ENCODE data around the gene HSPBP1. TPM values are rescaled to one million over a fixed set of nuclear protein-coding genes. Genes with fewer than 3 reads are reported as not detected.

HSPBP1 gene
- total RNA-seq, 1 donor from 2014 or later: 29.0 TPM

GRCh38 chr19:55304980-55305379 lies 25.1 kb upstream of the HSPBP1 start:
- Histone ChIP-seq H3K36me3 (no peaks in the 10 kb centered on the region), H3K4me1 (peaks cover 4% of the 10 kb centered on the region), H3K4me3 (no peak overlapping the region), H3K9me3 (replicated peaks) (peaks cover 5% of the 10 kb centered on the region), H3K27me3 (ENCODE audit: low read depth) (no peaks in the 10 kb centered on the region), H3K27ac (replicated peaks) (no peak overlapping the region)
- no peak for DNase-seq
- intact Hi-C loops (cut with micrococcal nuclease): no loop called here
- TF ChIP-seq CTCF (IDR thresholded peaks at IDR 0.05; ENCODE audit: borderline replicate concordance): no peak

GRCh38 chr19:55304279-55304978 lies 24.5 kb upstream of the HSPBP1 start:
- Histone ChIP-seq H3K4me1 (peaks cover 4% of the 10 kb centered on the region), H3K4me3 (no peak overlapping the region), H3K27me3 (ENCODE audit: low read depth) (no peaks in the 10 kb centered on the region), H3K9me3 (replicated peaks) (peaks cover 2% of the 10 kb centered on the region), H3K27ac (replicated peaks) (no peak overlapping the region), H3K36me3 (no peaks in the 10 kb centered on the region)
- intact Hi-C loops (cut with micrococcal nuclease): no loop called here
- no peak for DNase-seq
- TF ChIP-seq CTCF (IDR thresholded peaks at IDR 0.05; ENCODE audit: borderline replicate concordance): no peak

- TF ChIP-seq CTCF (IDR thresholded peaks at IDR 0.05; ENCODE audit: borderline replicate concordance): no peak
- Histone ChIP-seq H3K36me3 (no peaks in the 10 kb centered on the region), H3K9me3 (replicated peaks) (no peaks in the 10 kb centered on the region), H3K4me1 (peaks cover 4% of the 10 kb centered on the region), H3K4me3 (no peak overlapping the region), H3K27me3 (ENCODE audit: low read depth) (no peaks in the 10 kb centered on the region), H3K27ac (replicated peaks) (no peak overlapping the region)
- no peak for DNase-seq
- intact Hi-C loops (cut with micrococcal nuclease): no loop called here
Measured at GRCh38 chr19:55303477-55303876, 23.6 kb upstream of the HSPBP1 start.

- TF ChIP-seq CTCF (IDR thresholded peaks at IDR 0.05; ENCODE audit: borderline replicate concordance): no peak
- no peak for DNase-seq
- Histone ChIP-seq H3K27ac (replicated peaks) (no peak overlapping the region), H3K9me3 (replicated peaks) (no peaks in the 10 kb centered on the region), H3K4me3 (no peak overlapping the region), H3K27me3 (ENCODE audit: low read depth) (no peaks in the 10 kb centered on the region), H3K4me1 (peaks cover 4% of the 10 kb centered on the region), H3K36me3 (no peaks in the 10 kb centered on the region)
- intact Hi-C loops (cut with micrococcal nuclease): no loop called here
Measured at GRCh38 chr19:55302318-55302703, 22.4 kb upstream of the HSPBP1 start.

- no peak overlapping the region for H3K27ac ChIP-seq (replicated peaks)
- intact Hi-C loops (cut with micrococcal nuclease): no loop called here
- no peaks in the 10 kb centered on the region for H3K27me3 ChIP-seq (ENCODE audit: low read depth)
Measured at GRCh38 chr19:55301459-55302317, 21.8 kb upstream of the HSPBP1 start.

More at GRCh38 chr19:55301459-55302317, 21.8 kb upstream of the HSPBP1 start:
- peak; percentile 87 for DNase-seq
- peaks cover 4% of the 10 kb centered on the region for H3K4me1 ChIP-seq
- peak; percentile 99 for TF ChIP-seq CTCF (IDR thresholded peaks at IDR 0.05; ENCODE audit: borderline replicate concordance)
- peak overlapping the region; percentile 61 for H3K4me3 ChIP-seq
- H3K9me3 ChIP-seq (replicated peaks): no peaks in the 10 kb centered on the region
- H3K36me3 ChIP-seq: no peaks in the 10 kb centered on the region
